Measurements from ENCODE around the gene PRKCE.

Gene PRKCE

GRCh38 chr2:45951025-45951727 is 299.7 kb downstream of the PRKCE start:
- Histone ChIP-seq H3K9ac (ENCODE audit: insufficient read length) (no peak overlapping the region), H3K9me3 (ENCODE audit: low read depth, low read length) (no peaks in the 10 kb centered on the region), H3K4me3 (no peak overlapping the region), H3K36me3 (ENCODE audit: insufficient read depth, low read length) (no peaks in the 10 kb centered on the region), H3K27ac (no peak overlapping the region)
- no peak for TF ChIP-seq POLR2AphosphoS5 (IDR thresholded peaks at IDR 0.05; ENCODE audit: borderline replicate concordance, low read depth, low read length)
- TF ChIP-seq EZH2 (IDR thresholded peaks at IDR 0.05): no peak
- TF ChIP-seq FOXP2 (optimal IDR thresholded peaks at IDR 0.05; ENCODE audit: control extremely low read depth, extremely low read length, insufficient read depth): no peak
- DNase-seq (ENCODE audit: low read depth, low spot score): no peak

DNA sequence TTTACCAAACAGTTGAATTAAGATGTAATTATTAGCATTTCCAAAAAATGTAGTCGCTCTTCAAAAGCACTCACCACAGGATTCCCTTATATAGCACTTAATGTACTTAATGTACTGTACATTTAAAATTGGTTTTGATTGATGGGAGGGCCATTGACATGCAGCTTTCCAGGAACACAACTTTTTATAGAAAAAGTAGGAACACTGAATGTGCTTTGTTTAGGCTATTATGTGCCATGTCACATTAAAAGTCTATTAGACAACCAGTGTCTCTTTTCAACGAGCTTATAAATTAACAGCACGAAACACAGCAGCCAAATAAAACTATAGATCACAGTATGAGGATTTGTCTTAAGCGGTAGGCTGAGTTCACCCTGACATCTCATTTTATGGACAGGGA is 301.1 kb downstream of the PRKCE start:
- Histone ChIP-seq H3K36me3 (ENCODE audit: insufficient read depth, low read length) (no peaks in the 10 kb centered on the region), H3K9me3 (ENCODE audit: low read depth, low read length) (no peaks in the 10 kb centered on the region), H3K27ac (no peak overlapping the region), H3K4me3 (no peak overlapping the region), H3K9ac (ENCODE audit: insufficient read length) (no peak overlapping the region)
- no peak for TF ChIP-seq EZH2 (IDR thresholded peaks at IDR 0.05)
- TF ChIP-seq POLR2AphosphoS5 (IDR thresholded peaks at IDR 0.05; ENCODE audit: borderline replicate concordance, low read depth, low read length): no peak
- no peak for TF ChIP-seq FOXP2 (optimal IDR thresholded peaks at IDR 0.05; ENCODE audit: control extremely low read depth, extremely low read length, insufficient read depth)
- DNase-seq (ENCODE audit: low read depth, low spot score): no peak

DNA sequence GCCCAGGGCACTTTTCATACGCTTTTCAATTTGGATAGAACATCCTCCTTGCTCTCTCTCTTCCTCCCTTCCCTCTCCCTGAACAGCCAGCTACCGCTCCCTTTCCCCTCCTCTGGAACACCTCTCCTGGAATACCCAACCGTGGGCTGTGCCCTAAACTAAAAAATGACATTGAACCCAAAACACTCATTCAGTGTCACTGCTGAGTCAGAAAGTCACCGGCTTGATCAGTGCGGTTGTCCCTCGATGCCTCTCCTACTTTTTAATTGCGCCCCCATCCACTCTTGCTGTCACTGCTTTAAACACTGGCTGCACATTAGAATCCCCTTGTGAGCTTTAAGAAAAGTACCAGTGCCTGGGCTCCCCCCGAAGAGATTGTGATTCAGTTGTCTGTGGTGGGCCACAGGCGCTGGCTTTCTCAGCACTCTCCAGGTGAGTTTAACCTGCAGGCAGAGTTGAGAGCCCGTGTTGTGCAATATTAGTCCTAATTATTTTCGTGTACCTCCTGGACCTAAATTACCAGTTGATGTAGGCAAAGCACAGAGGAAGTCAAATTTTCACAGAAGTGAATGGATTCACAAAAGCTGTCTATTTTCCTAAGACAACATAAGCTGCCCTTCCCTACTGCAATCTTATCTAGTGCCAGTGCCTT is 302.0 kb downstream of the PRKCE start:
- no peaks in the 10 kb centered on the region for H3K36me3 ChIP-seq (ENCODE audit: insufficient read depth, low read length)
- H3K4me3 ChIP-seq: no peak overlapping the region
- H3K9ac ChIP-seq (ENCODE audit: insufficient read length): no peak overlapping the region
- no peaks in the 10 kb centered on the region for H3K9me3 ChIP-seq (ENCODE audit: low read depth, low read length)
- no peak overlapping the region for H3K27ac ChIP-seq
- TF ChIP-seq POLR2AphosphoS5 (IDR thresholded peaks at IDR 0.05; ENCODE audit: borderline replicate concordance, low read depth, low read length): no peak
- TF ChIP-seq FOXP2 (optimal IDR thresholded peaks at IDR 0.05; ENCODE audit: control extremely low read depth, extremely low read length, insufficient read depth): no peak
- TF ChIP-seq EZH2 (IDR thresholded peaks at IDR 0.05): no peak
- DNase-seq (ENCODE audit: low read depth, low spot score): no peak

DNA sequence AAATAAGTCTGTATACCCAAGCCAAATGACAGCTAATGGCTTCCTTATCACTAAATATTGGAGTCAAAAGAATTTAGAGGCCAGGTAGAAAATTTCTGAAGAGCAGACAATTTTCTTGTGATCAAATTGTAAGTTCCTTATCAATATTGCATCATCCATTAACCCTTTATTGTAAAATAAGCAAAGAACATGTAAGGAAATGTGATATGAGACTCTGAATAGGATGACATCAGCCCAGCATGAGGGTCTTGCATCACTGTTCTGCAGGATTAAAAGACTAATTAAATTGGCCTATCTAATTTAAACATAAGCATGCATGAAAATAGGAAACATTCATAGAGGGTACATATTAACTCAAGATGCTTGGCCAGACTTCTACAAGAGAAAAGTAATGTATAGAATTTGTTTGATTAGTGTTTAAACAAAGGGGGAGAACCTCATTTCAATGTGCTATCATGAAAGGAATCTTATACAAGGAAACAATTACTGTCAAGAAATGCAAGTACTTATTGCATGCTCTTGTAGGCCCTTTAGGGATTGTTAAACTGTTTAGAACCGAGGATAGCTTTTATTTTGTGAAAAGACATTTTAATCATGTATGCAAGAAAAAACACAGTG is 302.9 kb downstream of the PRKCE start:
- Histone ChIP-seq H3K9me3 (ENCODE audit: low read depth, low read length) (no peaks in the 10 kb centered on the region), H3K9ac (ENCODE audit: insufficient read length) (no peak overlapping the region), H3K4me3 (no peak overlapping the region), H3K36me3 (ENCODE audit: insufficient read depth, low read length) (no peaks in the 10 kb centered on the region), H3K27ac (no peak overlapping the region)
- TF ChIP-seq FOXP2 (optimal IDR thresholded peaks at IDR 0.05; ENCODE audit: control extremely low read depth, extremely low read length, insufficient read depth) (no peak), EZH2 (IDR thresholded peaks at IDR 0.05) (no peak), POLR2AphosphoS5 (IDR thresholded peaks at IDR 0.05; ENCODE audit: borderline replicate concordance, low read depth, low read length) (no peak)
- DNase-seq (ENCODE audit: low read depth, low spot score): no peak

DNA sequence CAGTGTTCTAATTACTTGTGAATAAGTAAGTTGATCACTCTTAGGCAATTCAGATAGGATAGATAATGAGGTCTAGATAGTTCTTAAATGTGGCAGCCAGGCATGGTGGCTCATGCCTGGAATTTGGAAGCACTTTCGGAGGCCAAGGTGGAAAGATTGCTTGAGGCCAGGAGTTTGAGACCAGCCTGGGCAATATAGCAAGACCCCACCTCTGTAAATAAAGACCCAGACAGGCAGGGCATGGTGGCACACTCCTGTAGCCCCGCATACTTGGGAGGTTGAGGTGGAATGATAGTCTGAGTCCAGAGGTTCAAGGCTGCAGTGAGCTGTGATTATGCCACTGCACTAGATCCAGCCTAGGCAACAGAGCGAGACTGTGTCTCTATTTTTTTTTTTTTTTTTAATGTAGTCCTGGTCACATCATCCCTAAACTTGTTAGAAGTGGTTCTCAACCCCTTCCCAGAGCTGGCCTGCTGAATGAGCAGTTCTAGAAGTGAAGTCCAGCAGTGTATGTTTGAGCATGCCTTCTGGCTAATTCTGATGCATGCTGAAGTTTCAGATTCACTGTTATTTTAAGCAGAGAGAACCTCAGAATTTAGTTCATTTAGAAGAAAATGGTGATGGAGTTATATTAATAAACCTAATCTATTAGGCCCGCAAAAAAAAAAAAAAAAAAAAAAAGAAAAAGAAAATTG is 306.2 kb downstream of the PRKCE start:
- TF ChIP-seq POLR2AphosphoS5 (IDR thresholded peaks at IDR 0.05; ENCODE audit: borderline replicate concordance, low read depth, low read length): no peak
- Histone ChIP-seq H3K36me3 (ENCODE audit: insufficient read depth, low read length) (no peaks in the 10 kb centered on the region), H3K4me3 (no peak overlapping the region), H3K9ac (ENCODE audit: insufficient read length) (no peak overlapping the region), H3K27ac (no peak overlapping the region), H3K9me3 (ENCODE audit: low read depth, low read length) (no peaks in the 10 kb centered on the region)
- no peak for DNase-seq (ENCODE audit: low read depth, low spot score)

DNA sequence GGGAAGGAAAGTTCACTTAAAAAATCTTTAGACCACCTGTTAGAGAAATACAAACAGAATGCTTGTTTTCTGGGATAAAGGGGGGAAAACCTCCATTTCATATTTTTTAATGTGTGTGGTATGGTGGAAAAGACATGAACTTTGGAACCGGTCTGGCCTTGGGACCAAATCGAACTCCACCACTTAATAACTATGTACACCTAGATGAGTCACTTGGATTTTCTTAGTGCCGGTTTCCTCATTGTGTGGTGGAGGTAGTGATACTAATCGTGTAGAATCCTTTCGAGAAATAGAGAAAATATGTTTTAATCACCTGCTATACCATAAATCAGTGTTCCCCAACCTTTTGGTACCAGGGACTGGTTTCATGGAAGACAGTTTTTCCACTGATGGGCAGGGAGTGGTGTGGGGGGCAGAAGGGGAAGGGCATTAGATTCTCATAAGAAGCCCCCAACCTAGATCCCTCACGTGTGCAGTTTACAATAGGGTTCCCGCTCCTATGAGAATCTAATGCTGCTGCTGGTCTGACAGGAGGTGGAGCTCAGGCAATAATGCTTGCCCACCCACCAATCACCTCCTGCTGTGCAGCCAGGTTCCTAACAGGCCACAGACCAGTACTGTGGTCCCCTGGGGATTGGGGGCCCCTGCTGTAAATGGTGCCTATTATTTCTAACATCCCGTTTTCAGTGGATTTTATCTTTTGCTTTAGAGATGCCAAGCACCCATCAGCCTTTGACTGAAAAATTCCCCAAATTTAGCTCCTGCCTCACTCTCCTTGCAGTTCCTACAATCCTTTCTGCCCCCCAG is 308.8 kb downstream of the PRKCE start:
- no peaks in the 10 kb centered on the region for H3K36me3 ChIP-seq (ENCODE audit: insufficient read depth, low read length)
- no peaks in the 10 kb centered on the region for H3K9me3 ChIP-seq (ENCODE audit: low read depth, low read length)
- H3K9ac ChIP-seq (ENCODE audit: insufficient read length): no peak overlapping the region
- TF ChIP-seq EZH2 (IDR thresholded peaks at IDR 0.05) (no peak), FOXP2 (optimal IDR thresholded peaks at IDR 0.05; ENCODE audit: control extremely low read depth, extremely low read length, insufficient read depth) (no peak), POLR2AphosphoS5 (IDR thresholded peaks at IDR 0.05; ENCODE audit: borderline replicate concordance, low read depth, low read length) (no peak)
- no peak for DNase-seq (ENCODE audit: low read depth, low spot score)
- no peak overlapping the region for H3K4me3 ChIP-seq
- H3K27ac ChIP-seq: no peak overlapping the region

- Histone ChIP-seq H3K9ac (ENCODE audit: insufficient read length) (no peak overlapping the region), H3K27ac (no peak overlapping the region), H3K4me3 (no peak overlapping the region), H3K36me3 (ENCODE audit: insufficient read depth, low read length) (no peaks in the 10 kb centered on the region), H3K9me3 (ENCODE audit: low read depth, low read length) (no peaks in the 10 kb centered on the region)
- TF ChIP-seq POLR2AphosphoS5 (IDR thresholded peaks at IDR 0.05; ENCODE audit: borderline replicate concordance, low read depth, low read length) (no peak), EZH2 (IDR thresholded peaks at IDR 0.05) (no peak), FOXP2 (optimal IDR thresholded peaks at IDR 0.05; ENCODE audit: control extremely low read depth, extremely low read length, insufficient read depth) (no peak)
- no peak for DNase-seq (ENCODE audit: low read depth, low spot score)
Observed at GRCh38 chr2:45962177-45962921, 310.9 kb downstream of the PRKCE start.
